Measurements from ENCODE around the gene RABEP1.

DNA sequence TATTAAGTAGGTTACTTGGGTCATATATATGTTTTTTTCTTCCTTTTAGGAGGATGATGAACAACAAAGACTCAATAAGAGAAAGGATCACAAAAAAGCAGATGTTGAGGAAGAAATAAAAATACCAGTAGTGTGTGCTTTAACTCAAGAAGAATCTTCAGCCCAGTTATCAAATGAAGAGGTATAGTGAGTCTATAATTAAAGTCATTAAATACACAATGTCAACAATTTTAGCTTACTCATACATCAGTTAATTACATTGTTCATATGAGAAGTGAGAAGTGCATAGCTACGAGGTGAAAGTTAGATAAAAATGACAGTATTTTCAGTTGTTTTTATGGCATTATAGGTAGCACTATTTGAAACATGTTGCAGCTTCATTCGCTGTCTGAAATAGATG lies 72.2 kb downstream of the RABEP1 start:
- TF ChIP-seq ZFP30 (CRISPR knock-in tag; IDR thresholded peaks at IDR 0.05) (no peak), OSR1 (CRISPR knock-in tag; IDR thresholded peaks at IDR 0.05) (no peak), POU6F1 (CRISPR knock-in tag; IDR thresholded peaks at IDR 0.05; ENCODE audit: borderline replicate concordance, low read depth) (no peak), BACH2 (CRISPR knock-in tag; IDR thresholded peaks at IDR 0.05; ENCODE audit: borderline replicate concordance) (no peak), TCF4 (CRISPR knock-in tag; IDR thresholded peaks at IDR 0.05; ENCODE audit: borderline replicate concordance) (no peak)

Measured in SK-N-SH treated with all-trans-retinoic acid at 6 μM for 48 hours (cell line).